NCI-H460 (cell line): ENCODE results near the gene FLOT2. TPM values are rescaled to one million over a fixed set of nuclear protein-coding genes. Genes with fewer than 3 reads are reported as not detected.
"Not testable (repeated sequence)": the region's sequence is repeated elsewhere in the genome, so short reads cannot be mapped to it uniquely, and the experiment has no call there.

Experiments
- DNase-seq: peaks from one replicate; pipeline ENCODE4 v3.0.0-alpha.2; 2016; ENCODE audit warnings: low read depth; ENCODE audit errors: extremely low read depth
- total RNA-seq: library from RNA; depleted of rRNA; stranded (reverse); fragments of >200 nt; shearing (Covaris generic); gene quantifications from 2 replicates; pipeline ENCODE4 v1.2.3, GENCODE V29; 2014

FLOT2 gene
- total RNA-seq, 1 experiment from 2014 or later, result 30.7 TPM

GRCh38 chr17:28877150-28877711, 20.3 kb downstream of the FLOT2 start:
- not testable (repeated sequence) for DNase-seq

DNA sequence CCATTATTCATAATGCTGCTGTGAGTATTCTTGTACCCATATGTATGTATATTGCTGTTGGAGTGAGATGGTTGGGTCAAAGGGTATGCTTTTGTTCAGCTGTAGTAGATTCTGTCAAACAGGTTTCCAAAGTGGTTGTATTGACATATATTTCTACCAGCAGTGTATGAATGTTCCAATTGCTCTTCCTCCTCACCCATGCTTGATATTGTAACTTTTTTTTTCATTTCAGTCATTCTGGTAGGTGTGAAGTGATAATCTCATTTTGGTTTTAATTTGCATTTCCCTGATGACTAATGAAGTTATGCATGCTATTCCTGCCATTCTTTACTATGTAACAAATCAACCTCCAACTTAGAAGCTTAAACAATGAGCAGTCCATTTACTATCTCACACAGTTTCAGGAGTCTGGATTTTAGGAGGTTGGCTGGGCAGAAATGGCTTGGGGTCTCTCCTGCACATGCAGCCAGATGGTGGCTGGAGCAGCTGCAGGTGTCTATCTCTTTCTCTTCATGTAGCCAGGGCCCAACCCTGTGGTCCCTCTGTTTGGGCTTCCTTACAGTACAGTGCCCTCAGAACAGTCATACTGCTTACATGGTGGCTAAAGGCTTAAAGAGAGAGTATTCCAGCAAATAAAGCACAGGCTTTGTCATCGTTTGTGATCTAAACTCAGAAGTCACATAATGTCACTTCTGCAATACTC, 21.5 kb downstream of the FLOT2 start:
- no peak for DNase-seq

DNA sequence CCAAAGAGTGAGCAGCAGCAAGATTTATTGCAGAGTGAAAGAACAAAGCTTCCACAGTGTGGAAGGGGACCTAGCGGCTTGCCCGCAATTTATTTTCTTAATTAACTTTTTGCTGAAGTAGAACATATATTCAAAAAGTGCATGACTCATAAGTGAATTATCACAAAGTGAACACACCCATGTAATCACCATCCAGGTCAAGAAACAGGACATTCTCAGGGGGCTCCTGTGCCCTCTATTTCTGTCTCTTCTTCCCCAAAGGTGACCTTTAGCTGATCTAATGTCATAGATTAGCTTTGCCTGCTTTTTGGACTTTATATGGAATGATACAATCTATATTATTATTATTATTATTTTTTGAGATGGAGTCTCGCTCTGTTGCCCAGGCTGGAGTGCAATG, 22.8 kb downstream of the FLOT2 start:
- no peak for DNase-seq

DNA sequence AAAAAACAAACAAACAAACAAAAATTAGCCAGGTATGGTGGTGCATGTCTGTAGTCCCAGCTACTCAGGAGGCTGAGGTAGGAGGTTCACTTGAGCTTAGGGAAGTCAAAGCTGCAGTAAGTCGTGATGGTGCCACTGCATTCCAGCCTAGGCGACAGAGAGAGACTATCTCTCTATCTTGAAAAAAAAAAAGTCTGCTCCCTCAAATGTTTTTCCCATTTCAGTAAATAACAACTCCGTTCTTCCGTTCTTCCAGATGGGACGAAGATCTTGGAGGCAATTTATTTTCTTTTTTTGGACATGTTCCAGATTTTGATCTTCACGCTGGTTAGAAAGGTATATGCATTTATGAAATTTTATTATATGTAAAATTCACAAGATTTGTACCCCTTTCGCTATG, 23.7 kb downstream of the FLOT2 start:
- DNase-seq, result no peak

GRCh38 chr17:28871056-28871579, 26.4 kb downstream of the FLOT2 start:
- no peak for DNase-seq

- DNase-seq, result no peak
Measured at GRCh38 chr17:28867276-28867675, 30.3 kb downstream of the FLOT2 start.

GRCh38 chr17:28865946-28866752, 31.4 kb downstream of the FLOT2 start:
- no peak for DNase-seq

- no peak for DNase-seq
Measured at GRCh38 chr17:28864991-28865849, 32.3 kb downstream of the FLOT2 start.

DNA sequence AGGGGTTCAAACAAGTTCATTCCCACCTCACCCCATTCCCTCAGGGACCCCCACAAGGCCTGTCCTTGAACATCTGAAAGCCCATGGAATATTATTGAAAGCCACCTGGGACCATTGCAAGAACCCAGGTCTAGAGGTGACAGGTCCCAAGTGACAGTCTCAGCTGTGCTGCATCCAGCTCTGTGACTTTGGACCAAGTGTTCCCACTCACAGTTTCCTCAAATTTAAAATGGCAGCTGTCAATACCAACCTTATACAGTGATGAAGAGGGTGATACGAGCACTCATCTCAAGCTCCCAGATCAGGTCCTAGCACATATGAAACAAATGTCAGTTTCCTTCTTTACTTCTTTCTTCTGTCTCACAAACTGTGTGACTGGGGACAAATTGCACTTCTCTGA, 33.6 kb downstream of the FLOT2 start:
- DNase-seq, result no peak

DNA sequence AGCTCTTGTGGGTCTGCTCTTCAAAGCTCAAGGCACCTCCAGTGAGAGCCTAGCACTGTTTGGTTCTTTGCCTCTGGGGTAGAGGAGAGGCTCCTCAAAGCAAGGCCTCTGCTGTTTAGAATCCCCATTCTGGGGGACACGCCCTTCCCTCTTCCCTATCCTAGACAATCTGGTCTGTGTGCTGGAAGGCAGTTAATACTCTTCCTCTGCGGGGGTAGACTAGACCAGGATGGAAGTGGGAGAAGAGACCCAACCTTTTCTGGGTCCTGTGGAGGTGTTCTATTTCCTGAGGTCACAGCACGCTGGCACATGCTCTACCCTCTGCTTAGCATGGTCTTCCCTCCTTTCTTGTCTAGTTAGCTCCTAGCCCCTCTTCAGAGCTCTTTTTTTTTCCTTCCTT, 35.0 kb downstream of the FLOT2 start:
- no peak for DNase-seq

DNA sequence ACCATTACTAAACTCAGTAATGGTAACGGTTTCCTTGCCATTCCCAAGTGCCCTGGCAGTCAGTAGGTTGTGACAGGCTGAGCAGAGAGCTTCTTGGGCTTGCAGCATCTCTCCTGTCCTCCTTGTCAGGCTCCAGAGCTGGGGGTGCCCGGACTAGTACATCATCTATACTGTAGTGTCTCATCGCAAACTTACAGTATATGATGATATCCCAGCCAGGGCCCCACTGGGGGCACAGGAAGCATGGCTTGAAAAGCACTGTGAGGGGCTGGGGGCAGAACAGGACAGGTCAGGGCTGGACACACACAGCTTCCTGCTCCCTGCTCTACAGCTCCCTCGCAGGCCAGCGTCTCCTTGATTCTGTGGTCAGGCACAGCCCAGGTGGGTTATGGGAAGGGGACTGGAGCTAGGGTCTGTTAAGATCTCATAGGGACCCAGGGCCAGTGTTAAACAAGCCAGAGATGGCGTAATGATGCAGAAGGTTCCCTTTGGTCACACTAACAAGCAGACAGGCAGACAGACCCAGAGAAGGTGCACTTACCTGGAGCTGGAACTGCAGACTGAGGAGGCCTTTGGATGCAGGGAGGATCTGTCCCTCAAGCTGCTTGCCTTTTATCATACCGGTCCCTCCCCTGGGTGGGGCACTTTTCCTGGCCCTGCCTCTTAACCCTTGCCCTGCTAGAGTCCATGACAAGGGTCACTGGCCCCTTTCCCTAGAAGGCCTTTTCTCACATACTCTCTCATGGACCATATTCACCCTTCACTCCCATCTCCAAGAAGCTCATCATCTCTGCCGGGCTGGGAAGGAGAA, 35.9 kb downstream of the FLOT2 start:
- DNase-seq, result no peak

DNA sequence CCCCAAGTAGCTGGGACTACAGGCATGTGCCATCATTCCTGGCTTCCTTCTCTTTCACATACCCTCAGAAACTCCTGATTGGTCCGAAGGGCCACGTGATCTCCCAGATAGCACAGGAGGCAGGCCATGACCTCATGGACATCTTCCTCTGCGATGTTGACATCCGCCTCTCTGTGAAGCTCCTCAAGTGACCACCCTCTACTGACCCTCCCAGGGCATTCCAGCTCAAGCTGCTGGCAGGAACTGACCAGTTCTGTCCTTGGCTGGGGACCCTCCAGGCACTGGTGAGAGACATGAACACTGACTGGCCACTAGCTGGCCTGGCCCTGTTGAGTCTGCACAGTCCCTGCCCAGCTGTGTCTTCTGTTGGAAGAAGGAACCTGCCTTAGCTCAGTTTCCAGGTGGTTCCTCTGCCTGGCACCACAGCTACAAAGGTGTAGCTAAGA, 37.1 kb downstream of the FLOT2 start:
- DNase-seq, result no peak

DNA sequence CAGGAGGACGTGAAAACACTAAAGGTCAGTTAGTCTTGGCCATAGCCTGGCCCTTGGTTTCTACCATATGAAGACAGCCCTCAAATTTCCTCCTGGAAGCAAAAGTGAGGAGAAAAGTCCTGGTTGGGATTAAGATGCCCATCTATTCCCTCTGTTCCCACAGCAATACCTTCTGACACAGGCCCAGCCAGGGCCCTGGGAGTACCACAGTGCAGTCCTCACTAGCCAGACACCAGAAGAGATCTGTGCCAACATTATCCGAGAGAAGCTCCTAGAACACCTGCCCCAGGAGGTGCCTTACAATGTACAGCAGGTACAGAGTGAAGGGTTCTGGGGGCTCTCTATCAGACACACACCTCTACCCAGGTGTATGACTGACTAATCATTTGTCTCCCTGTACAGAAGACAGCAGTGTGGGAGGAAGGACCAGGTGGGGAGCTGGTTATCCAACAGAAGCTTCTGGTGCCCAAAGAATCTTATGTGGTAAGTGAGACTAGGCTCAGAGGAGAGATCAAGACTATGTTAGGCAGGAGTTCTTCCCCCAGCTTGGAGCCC, 38.7 kb downstream of the FLOT2 start:
- DNase-seq, result no peak

DNA sequence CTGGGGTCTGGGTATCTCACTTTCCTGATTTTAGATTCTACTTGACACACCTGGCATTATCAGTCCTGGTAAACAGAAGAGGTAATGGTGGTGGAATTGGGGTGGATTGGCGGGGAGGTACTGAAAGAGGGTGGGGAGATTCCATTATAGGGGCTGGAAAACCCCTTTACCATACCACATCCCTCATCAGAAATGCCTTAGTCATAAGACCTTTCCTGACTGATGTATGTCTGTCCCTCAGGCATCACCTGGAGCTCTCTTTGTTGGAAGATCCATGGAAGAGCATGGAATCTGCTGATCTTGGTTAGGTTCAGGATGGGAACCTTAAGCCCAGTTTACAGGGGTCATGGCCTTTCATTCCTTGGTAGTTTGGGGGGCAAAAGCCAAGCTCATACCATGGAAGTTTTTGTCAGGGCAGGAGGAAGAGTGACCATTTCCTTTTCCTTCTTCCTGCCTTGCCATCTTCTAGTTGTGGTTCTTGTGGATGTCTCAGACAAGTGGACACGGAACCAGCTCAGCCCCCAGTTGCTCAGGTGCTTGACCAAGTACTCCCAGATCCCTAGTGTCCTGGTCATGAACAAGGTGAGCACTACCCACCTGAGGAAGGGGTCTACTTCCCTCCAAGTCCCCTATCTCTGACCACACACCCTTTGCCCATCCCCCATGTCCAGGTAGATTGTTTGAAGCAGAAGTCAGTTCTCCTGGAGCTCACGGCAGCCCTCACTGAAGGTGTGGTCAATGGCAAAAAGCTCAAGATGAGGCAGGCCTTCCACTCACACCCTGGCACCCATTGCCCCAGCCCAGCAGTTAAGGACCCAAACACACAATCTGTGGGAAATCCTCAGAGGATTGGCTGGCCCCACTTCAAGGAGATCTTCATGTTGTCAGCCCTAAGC, 39.4 kb downstream of the FLOT2 start:
- no peak for DNase-seq

GRCh38 chr17:28856028-28856574, 41.4 kb downstream of the FLOT2 start:
- DNase-seq, result no peak

DNA sequence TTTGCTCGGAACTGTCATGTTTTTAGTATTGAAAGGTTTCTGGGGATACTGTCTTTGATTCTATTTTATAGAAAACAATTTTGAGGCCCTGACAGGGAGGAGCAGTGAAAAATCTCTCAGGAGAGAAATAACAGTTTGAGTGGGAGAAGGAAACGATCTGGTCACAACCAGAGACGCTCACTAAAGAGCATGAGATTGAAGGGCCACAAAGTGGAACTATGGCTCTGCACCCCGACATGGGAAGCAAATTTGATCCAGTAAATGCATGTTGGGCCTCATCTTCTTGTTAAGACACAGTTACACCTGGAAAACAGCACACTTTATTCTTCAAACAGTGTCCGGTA, 42.2 kb downstream of the FLOT2 start:
- DNase-seq, result no peak

DNA sequence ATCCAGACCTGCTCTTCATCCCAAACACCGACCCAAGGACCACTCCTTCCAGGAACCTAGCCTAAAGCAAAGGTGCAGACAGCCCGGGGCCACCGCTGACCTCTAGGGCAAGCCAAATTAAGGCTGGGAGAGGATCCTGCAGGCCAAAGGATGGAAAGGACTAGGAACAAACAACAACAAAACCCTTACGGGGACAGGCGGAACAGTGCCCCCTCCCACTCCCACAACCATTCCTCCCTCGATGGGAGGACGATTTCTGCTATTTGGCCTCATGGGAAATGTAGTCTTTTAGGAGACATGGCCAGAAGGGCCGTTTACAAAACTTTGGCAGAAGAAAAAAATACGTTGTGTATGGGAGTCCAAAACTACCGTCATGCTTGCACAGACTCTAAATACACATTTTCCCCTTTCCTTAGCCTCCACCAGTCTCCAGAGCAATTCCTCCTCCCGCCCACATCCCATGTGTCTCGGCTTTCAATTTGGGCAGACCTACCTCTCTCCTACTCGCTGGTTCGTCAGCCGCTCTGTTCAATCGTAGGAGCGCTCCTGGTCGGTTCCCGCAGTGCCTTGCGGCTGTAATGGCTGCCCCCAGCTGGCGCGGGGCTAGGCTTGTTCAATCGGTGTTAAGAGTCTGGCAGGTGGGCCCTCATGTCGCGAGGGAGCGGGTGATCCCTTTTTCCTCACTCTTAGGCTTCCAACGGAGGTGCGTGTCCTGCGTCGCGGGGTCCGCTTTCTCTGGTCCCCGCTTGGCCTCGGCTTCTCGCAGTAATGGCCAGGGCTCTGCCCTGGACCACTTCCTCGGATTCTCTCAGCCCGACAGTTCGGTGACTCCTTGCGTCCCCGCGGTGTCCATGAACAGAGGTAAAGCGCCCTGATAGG, 42.8 kb downstream of the FLOT2 start, which contains the start of gene ERAL1:
TSS of gene ERAL1 (plus strand) at position 560 of the 879 bp plus-strand sequence. CDS start at position 579, 19 bp downstream.
- peak; percentile 82 for DNase-seq
